ENCODE measurements around the gene SLC25A1.
"Not testable (repeated sequence)": the region's sequence is repeated elsewhere in the genome, so short reads cannot be mapped to it uniquely, and the experiment has no call there.

The SLC25A1 gene

GRCh38 chr22:19179497-19180048 is 1.0 kb upstream of the SLC25A1 start:
- peak; percentile 65 for DNase-seq

- DNase-seq: peak; percentile 56
Measured at GRCh38 chr22:19178065-19178656, 375 bp downstream of the SLC25A1 start.

GRCh38 chr22:19177164-19178064 is 1.1 kb downstream of the SLC25A1 start:
- no peak for DNase-seq

GRCh38 chr22:19176732-19177131 is 1.8 kb downstream of the SLC25A1 start:
- DNase-seq: no peak

- no peak for DNase-seq
Measured at GRCh38 chr22:19176175-19176643, 2.3 kb downstream of the SLC25A1 start.

DNA sequence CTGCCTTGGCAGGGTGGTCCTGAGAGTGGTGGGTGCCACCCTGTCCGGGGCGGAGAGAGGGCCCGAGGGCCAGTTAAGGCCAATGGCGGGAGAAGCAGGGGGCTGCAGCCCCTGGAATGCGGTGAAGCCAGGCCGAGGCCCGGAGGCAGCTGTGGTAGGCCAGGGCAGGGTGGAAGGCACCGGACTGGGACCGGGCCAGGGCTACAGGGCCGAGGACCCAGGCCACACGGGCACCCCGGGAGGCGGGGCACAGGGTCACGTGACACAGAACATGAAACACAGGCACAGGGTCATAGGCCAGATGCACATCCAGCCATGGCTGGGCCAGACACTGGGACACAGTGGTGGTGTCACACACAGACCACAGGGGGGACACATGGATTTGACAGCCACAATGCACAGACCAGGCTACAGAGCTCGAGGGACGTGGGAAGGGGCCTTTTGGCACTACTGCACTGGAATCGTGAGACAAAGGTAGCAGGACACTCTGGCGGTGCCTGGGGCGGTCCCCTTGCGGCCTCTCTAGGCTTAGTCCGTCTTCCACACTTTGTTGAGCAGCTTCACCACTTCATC is 2.8 kb downstream of the SLC25A1 start:
- no peak for DNase-seq

GRCh38 chr22:19175026-19175601 is 3.4 kb downstream of the SLC25A1 start:
- no peak for DNase-seq

- DNase-seq: no peak
Measured at GRCh38 chr22:19174106-19175025, 4.2 kb downstream of the SLC25A1 start.

DNA sequence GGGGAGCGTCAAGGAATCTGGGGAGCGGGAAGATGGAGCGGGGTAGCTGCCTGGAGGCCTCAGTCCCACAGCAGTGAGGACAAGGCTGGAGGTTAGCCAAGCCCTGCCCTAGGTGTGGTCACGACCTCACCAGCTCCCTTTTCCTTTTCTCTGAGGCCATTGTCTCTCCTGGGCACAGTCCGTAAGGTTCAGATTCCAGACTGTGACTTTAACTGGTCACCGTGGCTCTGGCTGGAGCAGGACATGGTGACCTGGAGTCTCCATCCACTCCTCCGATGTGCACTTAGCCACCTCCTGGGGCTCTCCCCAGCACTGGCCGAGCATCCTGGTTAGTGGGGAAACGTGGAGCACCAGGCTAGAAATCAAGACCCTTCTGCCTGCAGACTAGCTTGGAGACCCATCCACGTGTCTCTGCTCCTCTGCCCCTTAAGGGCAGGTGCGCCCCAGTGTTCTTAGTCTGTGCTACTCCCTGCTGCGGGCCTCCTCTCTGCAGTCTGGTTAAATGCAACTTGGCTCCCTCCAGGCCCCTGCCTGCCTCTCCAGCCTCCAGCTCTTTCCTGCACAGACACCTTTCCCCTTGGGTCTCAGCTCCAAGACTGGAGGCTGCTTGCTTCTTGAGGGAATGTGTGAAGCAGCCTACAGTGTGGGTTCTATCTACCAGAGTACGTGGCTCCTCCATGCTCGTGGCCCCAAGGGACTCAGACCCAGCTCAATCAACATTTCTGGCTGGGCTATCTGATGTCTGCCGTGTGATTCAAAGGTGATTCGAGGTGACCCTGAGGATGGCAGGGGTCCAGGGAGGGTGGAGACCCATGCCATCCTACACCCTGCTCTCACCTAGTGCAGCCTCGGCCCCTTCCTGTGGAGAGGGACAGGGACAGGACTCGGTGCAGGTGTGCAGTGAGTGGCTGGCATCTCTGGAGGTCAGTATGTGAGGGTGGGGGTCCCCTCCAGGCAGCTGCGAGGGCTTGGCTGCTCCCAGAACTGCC is 5.2 kb downstream of the SLC25A1 start:
- DNase-seq: no peak

DNA sequence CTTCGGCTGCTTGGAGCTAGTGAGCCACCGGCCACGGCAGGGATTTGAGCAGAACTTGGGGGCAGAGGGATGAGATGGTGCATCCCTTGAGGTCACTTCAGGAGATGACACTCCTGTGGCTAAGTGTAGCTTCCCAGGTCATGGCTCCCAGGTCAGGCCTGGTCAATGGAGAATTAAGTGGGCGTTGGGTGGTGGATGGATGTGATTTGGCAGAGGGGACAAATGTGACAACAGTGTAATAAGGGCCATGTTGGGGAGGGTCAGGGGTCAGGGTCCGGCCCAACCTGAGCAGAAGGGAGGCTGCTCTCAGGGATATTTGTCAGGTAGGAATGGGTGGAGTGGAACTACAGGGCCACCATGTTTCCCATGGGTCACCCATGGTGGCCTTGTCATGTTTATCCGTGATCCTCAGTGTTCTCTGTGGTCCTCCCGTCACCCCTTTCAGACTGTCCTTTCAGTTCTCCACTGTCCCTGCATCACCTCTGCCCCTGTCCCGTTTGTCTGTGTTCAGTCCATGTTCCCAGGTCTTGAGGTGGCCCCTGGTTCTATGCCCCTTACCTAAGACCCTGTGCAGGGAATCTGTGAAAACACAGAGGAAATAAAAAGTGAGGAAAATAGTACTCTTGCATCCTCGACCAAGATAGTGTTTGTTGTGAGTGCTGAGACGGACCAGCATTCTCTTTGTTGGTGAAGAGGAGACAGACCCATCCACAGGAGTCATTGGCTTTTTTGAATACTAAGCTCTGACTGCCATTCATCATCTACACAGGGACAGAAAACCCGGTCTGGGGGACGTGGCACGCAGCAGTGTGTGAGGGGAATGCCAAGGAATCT is 6.1 kb downstream of the SLC25A1 start:
- DNase-seq: no peak

DNA sequence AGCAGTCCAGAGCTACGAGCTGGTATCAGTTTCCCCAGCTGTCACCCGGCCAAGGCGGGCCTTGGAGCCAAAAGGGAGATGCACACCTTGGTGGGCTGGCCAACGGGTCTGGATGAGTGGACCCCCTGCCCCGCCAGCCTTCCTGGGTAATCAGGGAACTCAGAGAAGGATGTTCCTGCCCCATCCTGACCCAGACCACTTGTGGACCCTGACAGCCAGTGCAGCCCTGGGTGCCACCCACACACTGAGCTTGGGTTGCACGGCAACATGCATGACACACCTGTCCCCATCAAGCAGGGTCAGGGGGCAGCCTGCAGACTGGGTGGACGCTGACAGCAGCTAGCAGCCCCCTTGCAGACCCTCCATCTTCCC is 8.6 kb downstream of the SLC25A1 start:
- DNase-seq: no peak

DNA sequence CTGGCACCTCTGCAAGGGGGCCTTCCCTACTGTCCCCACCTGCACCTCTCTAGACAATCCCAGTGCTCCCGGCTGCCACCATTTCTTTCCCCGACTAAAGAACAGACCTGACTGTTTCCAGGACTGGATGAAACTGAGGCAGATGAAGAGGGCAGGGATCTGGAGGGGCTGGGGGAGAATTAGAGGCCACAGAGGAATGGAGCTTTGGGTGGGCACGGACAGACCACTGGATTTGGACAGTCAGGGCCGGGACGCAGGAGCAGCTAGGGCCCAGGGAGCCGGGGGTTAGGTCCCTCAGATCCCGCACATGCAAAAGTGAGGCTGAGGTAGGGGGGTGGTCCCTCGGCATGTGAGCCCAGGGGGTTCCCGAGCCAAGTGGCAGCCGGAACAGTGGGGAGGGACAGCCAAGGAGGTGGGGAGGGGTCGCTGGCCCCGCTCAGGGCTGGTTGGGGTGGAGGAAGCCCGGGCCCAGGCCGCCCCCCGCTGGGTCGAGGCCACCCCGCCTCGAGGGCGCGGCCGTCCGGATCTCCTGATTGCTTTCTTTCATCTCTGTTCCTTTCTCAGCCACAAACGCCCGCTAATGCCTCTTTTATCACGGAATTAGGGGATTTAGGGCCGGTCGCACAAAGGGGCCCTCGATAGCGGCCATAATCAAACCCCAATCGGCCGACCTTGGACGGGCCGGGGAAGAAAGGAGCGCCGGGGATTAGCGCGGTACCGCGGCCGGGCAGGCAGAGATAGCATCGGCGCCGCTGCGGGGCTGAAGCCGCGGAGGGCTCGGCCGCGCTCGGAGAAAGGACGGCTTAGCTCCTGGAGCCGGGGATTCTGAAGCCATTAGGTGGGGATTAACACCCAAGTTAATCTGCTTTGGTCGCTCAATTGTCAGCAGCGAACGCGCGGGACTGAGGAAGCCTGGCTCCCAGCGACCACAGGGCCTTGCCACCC is 9.3 kb downstream of the SLC25A1 start:
- no peak for DNase-seq

DNA sequence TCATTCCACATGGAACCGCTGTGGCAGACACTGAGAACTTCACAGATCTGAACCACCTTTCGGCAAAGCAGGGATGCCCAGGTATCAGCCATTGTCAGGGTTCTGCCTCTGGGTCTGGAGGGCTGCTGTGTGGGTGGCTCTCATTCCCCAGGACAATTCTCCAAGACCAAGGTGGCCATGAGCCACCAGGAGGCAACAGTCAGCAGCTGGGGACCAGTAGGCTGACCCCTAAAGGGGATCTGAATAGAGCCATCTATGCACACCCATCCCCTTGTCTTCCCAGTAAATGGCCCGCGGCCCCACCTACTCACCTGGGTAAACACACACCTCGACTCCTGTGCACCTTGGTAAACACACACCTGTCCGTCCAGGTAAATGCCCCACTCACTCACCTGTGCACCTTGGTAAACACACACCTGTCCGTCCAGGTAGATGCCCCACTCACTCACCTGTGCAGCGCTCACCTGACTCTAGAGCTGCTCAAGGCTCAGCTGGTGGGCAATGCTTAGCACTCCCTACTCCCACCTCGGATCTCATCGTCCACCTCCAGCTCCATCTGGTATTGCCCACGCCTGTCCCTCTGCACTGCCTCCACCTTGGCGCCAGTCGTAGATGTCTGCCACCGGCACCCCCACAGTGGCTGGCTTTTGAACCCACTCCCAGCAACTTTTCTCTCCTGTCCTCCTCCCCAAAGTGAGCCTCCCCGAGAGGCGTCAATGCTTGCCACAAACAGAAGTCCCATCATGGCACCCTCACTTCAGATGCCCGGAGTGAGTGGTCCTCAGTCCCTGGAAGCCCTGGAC is 10.2 kb downstream of the SLC25A1 start:
- peak; percentile 90 for DNase-seq

DNA sequence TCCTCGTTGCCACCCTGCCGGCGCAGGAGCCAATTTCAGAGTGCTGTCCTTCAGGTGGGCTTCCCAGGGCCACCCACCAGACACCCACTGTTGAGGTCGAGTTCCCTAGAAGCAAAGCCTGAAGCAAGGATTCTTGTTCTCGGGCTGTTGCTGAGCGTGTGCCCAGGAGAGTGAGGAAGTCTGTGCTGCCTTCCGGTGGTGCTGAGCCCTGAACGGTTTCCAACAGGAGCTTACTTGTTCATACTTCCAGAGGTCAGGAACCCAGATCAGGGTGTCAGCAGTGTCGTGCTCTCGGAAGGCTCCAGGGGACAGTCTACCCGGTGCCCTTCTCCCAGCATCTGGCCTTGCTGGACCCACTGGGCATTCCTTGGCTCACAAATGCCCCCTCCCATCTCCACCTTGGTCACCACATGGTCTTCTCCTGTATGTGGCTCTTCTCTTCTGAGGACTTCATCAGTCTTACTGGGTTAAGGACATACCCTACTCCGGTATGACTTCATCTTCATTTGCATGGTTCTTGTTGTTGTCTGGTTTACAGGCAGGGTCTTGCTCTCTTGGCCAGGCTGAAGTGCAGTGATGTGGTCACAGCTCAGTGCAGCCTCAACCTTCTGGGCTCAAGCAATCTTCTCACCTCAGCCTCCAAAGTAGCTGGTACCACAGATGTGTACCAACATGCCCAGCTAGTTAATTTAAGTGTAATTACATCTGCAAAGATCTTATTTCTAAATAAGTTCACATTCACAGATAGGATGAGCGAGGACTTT is 11.2 kb downstream of the SLC25A1 start:
- DNase-seq: no peak

- DNase-seq: no peak
Measured at GRCh38 chr22:19166421-19166820, 12.1 kb downstream of the SLC25A1 start.

GRCh38 chr22:19164425-19164824 is 14.1 kb downstream of the SLC25A1 start:
- DNase-seq: no peak

DNA sequence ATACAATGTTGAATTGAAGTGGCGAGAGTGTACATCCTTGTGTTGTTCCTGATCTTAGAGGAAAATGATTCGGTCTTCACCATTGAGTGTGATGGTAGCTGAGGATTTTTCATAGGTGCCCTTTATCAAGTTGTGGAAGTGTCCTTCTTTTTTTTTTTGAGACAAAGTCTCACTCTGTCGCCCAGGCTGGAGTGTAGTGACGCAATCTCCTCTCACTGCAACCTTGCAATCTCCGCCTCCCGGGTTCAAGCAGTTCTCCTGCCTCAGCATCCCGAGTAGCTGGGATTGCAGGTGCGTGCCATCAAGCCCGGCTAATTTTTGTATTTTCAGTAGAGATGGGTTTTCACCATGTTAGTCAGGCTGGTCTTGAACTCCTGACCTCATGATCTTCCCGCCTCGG is 19.9 kb downstream of the SLC25A1 start:
- DNase-seq: not testable (repeated sequence)
